ENCODE results near the gene UBA52.

DNA sequence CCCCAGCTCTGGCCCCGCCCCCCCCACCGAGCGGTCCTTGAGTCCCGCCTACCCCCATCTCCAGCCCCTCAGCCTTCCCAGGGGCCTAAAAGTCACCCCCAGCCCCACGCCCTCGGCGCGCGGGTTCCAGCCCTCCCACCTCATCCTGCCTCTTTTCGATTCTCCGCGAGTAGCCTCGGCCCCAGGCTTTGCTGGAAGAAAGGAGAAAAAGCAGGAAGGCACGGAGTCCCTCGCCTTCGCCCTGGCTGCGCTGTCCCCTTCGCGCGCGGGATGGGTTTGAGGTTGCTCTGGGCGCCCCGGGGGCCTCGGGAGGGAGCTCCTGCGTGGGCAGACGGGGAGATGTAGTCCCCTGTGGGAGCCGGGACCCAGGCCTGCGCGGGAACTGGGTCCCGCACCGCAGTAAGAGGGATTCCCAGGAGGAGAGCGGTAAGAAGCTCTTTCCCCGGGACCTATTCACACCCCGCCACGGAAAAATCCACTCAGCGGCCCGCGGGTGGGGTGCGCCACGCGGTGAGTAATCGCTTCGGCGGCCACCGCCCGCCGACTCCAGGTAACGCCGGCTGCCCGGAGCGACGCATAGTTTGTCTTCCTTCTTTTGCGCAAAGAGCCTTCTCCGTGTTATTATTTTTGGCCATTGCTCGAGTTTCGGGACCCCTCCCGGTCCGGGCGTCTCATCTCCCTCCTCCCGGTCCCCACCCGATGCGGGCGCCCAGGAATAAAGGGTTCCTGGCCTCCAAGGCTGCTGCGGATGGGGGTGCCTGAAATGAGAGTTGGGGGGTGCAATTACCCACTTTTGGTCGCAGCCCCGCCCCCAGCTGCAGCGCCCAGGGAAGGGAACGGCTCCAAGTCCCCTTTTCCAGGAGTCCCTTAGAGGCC lies 35.8 kb downstream of the UBA52 start:
- TF ChIP-seq, protein P1, sequence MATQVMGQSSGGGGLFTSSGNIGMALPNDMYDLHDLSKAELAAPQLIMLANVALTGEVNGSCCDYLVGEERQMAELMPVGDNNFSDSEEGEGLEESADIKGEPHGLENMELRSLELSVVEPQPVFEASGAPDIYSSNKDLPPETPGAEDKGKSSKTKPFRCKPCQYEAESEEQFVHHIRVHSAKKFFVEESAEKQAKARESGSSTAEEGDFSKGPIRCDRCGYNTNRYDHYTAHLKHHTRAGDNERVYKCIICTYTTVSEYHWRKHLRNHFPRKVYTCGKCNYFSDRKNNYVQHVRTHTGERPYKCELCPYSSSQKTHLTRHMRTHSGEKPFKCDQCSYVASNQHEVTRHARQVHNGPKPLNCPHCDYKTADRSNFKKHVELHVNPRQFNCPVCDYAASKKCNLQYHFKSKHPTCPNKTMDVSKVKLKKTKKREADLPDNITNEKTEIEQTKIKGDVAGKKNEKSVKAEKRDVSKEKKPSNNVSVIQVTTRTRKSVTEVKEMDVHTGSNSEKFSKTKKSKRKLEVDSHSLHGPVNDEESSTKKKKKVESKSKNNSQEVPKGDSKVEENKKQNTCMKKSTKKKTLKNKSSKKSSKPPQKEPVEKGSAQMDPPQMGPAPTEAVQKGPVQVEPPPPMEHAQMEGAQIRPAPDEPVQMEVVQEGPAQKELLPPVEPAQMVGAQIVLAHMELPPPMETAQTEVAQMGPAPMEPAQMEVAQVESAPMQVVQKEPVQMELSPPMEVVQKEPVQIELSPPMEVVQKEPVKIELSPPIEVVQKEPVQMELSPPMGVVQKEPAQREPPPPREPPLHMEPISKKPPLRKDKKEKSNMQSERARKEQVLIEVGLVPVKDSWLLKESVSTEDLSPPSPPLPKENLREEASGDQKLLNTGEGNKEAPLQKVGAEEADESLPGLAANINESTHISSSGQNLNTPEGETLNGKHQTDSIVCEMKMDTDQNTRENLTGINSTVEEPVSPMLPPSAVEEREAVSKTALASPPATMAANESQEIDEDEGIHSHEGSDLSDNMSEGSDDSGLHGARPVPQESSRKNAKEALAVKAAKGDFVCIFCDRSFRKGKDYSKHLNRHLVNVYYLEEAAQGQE (IDR thresholded peaks at IDR 0.05; ENCODE audit: low read depth, low read length): no peak
- no peak for TF ChIP-seq NFXL1 (IDR thresholded peaks at IDR 0.05; ENCODE audit: borderline replicate concordance)
- TF ChIP-seq MTA2 (IDR thresholded peaks at IDR 0.05; ENCODE audit: low read depth): no peak
- no peak for TF ChIP-seq NFIC (IDR thresholded peaks at IDR 0.05; ENCODE audit: low read depth, low read length)
- no peak for TF ChIP-seq JUND (IDR thresholded peaks at IDR 0.05; ENCODE audit: low read depth, low read length)
- TF ChIP-seq YY1 (IDR thresholded peaks at IDR 0.05; ENCODE audit: low read depth, low read length): no peak
- TF ChIP-seq POLR2AphosphoS5 (IDR thresholded peaks at IDR 0.05; ENCODE audit: low read length): no peak
- TF ChIP-seq NFYB (IDR thresholded peaks at IDR 0.05; ENCODE audit: insufficient read depth, low read depth, low read length): no peak
- TF ChIP-seq SMC3 (IDR thresholded peaks at IDR 0.05; ENCODE audit: borderline replicate concordance, low read length): no peak
- TF ChIP-seq POLR2A (IDR thresholded peaks at IDR 0.05; ENCODE audit: low read depth, low read length): no peak
